ENCODE data around the gene CCT4.
"Not testable (repeated sequence)": the region's sequence is repeated elsewhere in the genome, so short reads cannot be mapped to it uniquely, and the experiment has no call there.

The CCT4 gene, protein sequence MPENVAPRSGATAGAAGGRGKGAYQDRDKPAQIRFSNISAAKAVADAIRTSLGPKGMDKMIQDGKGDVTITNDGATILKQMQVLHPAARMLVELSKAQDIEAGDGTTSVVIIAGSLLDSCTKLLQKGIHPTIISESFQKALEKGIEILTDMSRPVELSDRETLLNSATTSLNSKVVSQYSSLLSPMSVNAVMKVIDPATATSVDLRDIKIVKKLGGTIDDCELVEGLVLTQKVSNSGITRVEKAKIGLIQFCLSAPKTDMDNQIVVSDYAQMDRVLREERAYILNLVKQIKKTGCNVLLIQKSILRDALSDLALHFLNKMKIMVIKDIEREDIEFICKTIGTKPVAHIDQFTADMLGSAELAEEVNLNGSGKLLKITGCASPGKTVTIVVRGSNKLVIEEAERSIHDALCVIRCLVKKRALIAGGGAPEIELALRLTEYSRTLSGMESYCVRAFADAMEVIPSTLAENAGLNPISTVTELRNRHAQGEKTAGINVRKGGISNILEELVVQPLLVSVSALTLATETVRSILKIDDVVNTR

DNA sequence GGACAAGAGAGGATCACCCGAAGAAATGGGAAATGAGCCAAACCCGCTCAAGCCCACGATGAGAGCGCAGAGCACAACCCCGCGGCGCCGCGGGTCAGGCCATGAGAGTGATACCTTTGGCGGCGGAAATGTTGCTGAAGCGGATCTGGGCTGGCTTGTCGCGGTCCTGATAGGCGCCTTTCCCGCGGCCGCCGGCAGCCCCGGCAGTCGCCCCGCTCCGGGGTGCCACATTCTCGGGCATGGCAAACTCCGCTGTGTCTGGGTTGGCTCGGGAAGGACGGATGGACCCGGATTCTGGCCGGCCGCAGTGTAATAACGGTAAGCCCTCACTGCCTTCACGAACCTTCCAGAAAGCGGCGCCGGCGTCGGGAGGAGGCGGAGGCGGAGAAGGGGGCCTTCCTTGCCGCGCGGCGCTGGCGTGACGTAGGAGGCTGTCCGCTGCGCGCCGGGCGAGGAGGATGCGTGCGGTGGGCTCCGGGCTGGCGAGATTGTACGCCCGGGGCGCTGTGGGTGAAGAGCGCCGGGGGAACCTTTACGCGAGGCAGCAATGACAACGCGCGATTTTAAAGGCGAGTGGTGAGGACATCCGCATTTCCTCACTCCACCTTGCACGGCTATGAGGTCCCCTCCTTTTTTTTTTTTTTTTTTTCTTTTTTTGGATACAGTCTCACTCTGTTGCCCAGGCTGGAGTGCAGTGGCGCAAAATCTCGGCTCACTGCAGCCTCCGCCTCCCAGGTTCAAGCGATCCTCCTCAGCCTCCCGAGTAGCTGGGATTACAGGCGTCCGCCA, at the start of gene CCT4:
TSS of gene CCT4 (minus strand) at position 390 of the 789 bp plus-strand sequence. CDS start at position 241, 149 bp downstream.
- DNase-seq (ENCODE audit: low read depth in 2 of 3, low spot score in 2 of 3): peak; percentile 81 to 98 (median 96)

DNA sequence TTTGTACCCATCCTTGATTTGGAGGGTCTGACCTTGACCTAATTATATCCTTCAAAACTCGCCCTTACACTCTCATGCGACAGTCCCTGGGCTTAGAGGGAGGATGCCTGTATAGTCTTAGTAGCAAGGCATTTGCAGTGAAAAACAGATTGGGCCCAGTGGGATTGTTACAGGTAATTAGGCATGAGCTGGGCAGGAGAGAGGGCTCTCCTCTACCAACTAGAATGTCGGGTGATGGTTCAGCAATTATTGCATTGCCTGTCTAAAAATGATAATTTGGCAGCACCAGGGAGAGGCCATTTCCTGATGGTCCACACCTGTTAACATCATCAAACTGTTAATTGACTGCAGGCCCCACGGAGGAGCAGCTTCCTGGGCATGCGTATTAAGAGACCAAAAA, 49.4 kb upstream of the CCT4 start:
- no peak for DNase-seq (ENCODE audit: low read depth in 2 of 3, low spot score in 2 of 3)

DNA sequence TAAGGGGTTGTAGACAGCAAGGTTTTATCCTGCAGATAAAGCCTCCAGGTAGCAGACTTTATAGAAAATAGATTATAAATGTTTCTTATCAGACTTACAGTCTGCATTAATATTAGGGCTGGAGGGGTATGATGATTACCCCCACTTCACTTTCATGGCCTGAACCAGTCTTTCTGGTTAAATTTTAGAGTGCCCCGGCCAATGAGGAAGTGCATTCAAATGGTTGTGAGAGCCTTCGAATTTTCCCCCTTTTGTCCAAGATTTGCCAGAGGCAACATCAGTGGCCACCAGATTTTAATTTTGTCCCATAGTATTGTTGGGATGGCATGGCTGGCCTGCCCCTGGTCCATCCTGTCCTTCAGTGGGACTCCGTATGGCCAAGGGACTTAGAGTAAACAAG, 48.6 kb upstream of the CCT4 start:
- no peak for DNase-seq (ENCODE audit: low read depth in 2 of 3, low spot score in 2 of 3)

DNA sequence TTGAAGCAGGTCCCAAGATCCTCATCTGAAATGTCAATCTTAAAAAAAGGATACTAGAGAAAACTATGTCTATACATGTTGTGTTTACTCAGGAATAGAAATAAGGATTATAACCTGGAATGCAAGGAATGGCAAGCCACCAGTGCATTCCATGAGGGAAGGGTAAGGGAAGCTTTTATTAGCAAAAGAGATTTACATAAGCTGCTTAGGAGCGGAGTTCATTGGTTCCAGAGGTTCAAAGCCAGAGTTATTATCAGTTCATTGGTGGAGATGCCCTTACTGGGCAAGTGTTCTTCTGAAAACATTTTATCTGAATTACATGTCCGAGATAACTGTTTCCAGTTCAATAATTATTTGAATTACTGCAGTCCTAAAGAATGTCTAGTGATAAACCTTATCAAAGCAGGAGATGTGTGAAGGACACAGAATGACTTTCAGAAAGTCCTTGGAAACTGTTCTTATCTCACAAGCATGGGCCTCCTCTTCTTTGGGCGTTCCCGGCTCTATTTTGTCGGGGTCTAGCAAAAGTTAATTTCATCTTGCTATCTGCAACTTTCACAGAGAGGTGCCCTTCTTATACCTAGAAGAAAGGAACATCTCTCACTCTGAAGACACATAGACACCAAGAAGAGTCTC, 40.5 kb upstream of the CCT4 start:
- no peak for DNase-seq (ENCODE audit: low read depth in 2 of 3, low spot score in 2 of 3)

DNA sequence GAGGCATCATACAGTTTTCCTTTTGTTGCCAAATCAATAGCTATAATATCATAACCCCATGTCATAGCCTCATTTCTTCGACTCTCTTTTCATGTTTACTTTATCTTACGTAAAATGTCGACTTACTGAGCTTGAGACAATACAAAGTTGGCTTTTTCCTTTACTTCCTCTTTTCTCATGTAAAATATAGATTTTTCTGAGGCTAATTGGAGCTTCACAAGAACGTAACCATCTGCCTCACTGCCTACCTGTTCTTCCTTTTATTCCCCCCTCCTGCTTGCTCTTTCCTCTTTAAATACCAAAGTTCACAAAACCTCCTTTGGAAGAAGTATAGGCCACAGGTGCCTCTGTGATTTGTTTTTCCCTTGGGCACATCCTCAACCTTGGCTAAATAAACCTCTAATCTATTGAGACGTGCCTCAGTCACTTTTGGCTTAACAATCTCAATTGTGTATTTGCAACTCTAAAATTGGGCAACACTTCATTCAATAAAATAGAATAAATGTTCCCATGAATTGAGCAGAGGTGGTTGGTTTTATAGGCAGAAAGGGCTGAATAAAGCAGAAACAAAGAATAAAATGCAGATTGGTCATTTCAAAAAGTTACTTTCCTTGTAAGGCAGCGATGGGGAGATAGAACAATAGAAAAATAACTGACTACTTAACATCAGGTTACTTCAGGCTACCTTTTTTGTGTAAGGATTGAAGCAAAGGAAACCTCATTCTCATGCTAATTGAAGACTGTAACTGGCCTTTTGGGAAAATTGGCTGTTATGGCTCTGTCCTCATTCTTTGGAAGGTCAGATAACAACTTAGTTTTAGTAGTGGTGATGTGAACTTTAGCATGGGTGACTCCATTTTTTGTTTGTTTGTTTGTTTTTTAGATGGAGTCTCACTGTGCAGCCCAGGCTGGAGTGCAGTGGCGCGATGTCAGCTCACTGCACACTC, 38.3 kb upstream of the CCT4 start:
- DNase-seq (ENCODE audit: low read depth in 2 of 3, low spot score in 2 of 3): no peak

DNA sequence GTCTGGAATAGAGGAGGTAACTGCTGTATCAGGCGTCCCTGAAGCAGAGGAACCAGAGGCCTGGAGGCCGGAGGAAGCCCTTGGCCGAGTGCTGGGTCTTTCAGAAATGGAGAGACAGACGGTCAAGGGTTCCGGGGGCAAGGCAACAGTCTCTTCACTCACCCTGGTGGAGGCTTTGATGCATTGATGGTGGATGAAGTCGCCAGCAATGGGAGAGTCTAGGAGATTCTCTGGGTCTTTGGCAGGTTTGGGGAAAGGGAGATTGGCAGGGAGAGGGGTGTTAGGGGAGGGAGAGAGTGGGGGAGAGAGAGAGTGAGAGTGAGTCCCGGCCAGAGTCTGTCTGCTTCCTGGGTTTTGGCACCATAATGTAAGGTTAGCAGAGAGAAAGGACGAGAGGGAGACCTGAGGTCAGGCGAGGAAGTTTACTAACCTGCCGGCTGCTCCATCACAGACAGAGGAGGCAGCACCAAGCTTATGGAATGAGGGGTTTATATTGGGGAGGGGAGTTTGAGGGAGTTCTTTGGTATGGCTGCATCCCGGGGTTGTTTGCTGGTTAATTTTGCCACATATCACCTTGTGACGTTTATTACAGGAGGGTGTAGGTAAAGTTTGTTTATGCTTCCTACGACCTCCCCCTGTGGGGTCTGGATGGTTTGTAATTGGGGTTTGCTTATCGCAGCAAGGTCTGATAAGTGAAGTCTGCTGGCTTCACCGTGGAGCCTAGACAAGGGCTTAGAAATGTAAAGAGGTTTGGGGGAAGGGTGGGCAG, 36.6 kb upstream of the CCT4 start:
- no peak for DNase-seq (ENCODE audit: low read depth in 2 of 3, low spot score in 2 of 3)

DNA sequence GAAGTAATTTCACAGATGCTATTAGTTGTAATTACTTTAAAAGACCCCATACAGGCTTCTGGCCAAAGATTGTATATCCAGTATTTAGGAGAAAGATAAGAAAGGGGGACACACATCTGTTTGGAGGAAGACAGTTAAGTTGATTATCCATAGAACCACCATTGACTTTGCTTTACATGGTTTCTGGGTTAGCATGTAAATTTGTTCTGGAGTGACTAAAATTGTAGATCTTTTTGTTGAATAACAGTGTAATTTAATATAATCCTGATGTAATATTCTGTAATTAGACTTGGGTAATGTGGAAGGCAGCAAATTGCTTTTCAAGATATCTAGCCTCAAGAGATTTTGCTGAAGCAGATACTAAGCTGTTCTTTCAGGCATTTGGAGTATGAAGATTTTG, 34.3 kb upstream of the CCT4 start:
- DNase-seq (ENCODE audit: low read depth in 2 of 3, low spot score in 2 of 3): no peak

DNA sequence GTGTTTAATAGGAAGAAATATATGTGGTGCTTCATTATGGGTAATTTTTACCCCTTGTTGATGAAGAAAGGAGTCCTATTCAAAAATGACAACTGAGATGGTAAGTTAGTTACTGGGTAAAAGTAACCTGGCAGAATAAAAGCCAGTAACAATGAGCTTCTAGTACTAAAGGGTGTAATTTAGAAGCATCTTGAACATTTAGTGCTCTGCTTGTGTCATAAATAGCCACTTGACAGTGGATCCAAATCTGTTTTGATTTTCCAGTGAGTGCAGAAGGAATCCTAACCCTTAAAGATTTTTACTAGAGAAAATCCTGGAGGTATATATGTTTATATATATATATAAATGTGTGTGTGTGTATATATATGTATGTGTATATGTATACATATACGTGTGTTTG, 32.1 kb upstream of the CCT4 start:
- no peak for DNase-seq (ENCODE audit: low read depth in 2 of 3, low spot score in 2 of 3)

DNA sequence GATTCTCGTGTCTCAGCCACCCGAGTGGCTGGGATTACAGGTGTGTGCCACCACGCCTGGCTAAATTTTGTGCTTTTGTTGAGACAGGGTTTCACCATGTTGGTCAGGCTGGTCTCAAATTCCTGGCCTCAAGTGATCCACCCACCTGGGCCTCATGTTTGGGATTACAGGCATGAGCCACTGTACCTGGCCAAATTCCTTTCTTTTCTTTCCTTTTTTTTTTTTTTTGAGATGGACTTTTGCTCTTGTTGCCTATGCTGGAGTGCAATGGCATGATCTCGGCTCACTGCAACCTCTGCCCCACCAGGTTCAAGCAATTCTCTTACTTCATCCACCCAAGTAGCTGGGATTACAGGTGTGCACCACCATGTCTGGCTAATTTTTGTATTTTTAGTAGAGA, 26.3 kb upstream of the CCT4 start:
- DNase-seq (ENCODE audit: low read depth in 2 of 3, low spot score in 2 of 3): not testable (repeated sequence)

DNA sequence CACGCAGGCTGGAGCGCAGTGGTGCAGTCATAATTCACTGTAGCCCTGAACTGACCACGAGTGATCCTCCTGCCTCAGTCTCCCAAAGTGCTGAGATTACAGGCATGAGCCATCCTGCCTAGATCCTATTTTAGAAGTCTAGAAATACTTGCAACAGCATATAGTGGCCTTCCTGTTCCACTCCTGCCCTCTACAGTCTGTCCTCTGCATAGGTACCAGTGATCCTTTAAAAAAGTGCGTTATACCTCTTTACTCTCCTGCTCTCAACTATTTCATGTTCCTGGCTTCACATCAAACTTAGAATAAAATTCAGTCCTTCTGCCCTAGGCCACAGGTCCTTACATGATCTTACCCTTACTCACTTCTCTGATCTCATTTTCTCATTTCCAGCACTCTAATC, 23.1 kb upstream of the CCT4 start:
- no peak for DNase-seq (ENCODE audit: low read depth in 2 of 3, low spot score in 2 of 3)

DNA sequence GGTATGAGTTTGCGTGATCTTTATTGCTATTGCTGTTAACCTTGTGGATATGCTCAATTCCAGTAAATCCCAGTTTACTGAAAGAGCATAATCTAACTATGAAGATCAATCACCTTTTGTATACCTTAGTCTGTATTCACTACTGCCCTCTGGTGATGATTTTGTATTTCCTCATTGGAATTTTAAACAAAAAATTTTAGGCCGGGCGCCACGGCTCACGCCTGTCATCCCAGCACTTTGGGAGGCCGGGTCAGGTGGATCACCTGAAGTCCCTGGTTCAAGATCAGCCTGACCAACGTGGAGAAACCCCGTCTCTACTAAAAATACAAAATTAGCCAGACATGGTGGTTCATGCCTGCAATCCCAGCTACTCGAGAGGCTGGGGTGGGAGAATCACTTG, 22.1 kb upstream of the CCT4 start:
- DNase-seq (ENCODE audit: low read depth in 2 of 3, low spot score in 2 of 3): no peak

DNA sequence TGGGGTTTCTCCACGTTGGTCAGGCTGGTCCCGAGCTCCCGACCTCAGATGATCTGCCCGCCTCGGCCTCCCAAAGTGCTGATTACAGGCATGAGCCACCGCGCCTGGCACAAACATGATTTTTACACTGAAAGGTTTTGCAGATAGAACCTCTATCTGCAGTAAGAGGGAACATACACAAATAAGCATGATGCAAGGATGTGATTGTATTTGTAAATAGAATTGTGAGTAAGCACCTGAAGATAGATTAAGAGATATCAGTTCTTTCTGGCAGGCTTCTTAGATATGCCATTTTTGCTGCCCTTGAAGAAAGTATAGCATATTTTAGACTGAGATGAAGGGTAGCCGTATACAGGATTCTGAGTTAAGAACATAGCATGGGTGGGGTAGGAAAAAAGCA, 20.7 kb upstream of the CCT4 start:
- DNase-seq (ENCODE audit: low read depth in 2 of 3, low spot score in 2 of 3): no peak

DNA sequence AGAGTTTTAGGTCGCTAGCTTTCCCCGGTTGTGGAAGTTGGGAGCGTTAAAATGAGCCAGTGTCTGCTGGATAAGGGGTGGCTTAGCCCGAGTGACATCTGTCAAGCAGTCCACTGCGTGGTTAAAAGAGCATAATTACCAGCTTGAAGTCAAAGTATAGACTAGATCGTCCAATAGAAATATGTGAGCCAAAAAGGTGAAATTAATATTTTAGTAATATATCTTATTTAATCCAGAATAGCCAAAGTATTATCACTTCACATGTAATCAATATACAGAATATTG, 17.7 kb upstream of the CCT4 start:
- no peak for DNase-seq (ENCODE audit: low read depth in 2 of 3, low spot score in 2 of 3)

DNA sequence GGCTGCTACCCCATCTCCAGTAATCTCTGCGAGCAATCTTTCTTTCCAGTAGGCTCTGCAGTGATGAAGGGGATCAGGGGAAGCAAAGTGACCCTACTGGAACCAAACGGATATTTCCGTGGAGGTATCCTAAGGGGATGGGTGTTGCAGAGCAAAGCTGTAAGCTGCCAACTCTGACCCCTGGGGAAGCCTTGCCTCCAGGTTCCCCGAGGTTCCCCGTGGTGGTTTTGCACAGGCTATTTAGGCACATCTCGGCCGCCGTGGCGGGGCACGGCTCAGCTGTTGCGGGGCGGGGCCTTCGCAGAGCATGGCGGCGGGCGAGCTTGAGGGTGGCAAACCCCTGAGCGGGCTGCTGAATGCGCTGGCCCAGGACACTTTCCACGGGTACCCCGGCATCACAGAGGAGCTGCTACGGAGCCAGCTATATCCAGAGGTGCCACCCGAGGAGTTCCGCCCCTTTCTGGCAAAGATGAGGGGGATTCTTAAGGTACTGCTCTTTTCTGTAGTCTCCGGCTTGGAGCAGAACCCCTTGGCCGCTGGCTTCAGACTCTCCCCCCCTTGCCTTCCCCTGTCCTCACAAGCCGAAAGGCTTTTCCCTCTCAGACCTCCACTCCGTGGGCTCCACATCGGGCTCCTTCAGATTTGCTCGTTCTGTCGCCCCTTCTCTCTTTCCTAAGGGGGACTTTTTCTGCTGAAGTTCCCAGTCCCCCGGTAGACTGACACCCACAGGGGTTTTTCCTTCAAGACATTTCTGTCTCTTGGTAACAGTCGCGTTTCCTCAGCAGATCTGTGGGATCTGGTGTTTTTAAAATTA, 17.1 kb upstream of the CCT4 start, which contains the start of gene COMMD1:
TSS of gene COMMD1 (plus strand) at position 303 of the 814 bp plus-strand sequence. CDS start at position 308, 5 bp downstream.
- peak; percentile 66 to 72 (median 68) for DNase-seq (ENCODE audit: low read depth in 2 of 3, low spot score in 2 of 3)

DNA sequence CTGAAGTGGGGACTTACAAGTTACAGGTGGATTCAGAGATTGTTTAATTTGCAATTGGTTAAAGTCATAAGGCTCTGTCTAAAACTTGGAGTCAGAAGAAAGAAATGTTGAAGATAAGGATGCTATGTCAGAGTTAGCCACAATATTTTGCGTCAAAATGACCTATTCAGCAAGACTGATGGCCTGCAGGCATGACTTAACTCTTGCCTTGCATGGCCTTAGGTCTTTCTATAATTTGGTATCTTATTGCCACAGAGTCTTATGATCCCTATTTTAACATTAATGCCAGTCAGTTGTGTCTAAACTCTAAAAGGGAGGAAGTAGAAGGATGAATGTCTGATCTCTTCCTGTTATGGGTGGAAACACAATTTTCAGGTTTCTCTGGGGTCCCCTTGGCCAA, 11.8 kb upstream of the CCT4 start:
- no peak for DNase-seq (ENCODE audit: low read depth in 2 of 3, low spot score in 2 of 3)

DNA sequence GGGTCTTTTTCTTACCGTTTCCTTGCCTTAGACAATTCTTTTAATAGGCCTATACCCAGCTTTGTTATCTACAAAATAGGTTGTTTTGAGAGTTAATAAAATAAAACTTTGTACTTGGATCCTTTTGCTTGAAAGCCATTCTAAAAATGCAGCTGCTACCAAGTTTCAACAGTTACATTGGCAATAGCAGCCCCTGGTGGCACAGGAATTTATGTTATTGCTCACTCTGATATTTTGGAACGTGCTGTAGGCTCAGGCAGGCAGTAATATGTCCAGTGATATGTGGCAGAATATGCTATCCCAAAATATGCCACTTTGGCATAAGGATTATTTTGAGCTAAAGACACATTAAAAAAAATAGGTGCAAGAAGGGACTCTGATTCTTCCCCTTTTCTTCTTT, 10.4 kb upstream of the CCT4 start:
- no peak for DNase-seq (ENCODE audit: low read depth in 2 of 3, low spot score in 2 of 3)

DNA sequence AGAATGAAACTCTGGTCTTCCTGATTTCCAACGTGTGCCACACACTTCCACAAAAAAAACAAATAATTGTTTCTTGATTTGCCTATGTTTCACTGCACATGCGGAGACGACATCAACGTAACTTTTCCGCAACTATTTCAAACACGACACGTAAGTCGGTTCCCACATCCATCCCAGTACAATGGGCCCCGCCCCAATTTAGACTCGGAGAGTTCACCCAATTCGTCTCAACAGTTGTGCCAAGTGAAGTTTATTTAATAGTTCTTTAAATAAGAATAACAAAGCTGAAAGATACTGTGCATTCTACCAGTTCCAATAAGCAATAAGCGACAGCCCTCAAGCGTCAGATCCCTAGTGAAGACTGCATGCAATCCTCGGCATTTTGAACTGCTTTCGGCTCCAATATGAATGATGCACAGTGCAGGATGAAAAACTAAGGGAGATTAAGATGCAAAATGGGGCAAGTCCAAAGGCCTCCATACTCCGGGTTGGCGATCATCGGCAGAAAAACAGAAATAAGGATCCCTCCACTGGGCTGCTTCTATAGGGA, 664 bp downstream of the CCT4 start:
- no peak for DNase-seq (ENCODE audit: low read depth in 2 of 3, low spot score in 2 of 3)

DNA sequence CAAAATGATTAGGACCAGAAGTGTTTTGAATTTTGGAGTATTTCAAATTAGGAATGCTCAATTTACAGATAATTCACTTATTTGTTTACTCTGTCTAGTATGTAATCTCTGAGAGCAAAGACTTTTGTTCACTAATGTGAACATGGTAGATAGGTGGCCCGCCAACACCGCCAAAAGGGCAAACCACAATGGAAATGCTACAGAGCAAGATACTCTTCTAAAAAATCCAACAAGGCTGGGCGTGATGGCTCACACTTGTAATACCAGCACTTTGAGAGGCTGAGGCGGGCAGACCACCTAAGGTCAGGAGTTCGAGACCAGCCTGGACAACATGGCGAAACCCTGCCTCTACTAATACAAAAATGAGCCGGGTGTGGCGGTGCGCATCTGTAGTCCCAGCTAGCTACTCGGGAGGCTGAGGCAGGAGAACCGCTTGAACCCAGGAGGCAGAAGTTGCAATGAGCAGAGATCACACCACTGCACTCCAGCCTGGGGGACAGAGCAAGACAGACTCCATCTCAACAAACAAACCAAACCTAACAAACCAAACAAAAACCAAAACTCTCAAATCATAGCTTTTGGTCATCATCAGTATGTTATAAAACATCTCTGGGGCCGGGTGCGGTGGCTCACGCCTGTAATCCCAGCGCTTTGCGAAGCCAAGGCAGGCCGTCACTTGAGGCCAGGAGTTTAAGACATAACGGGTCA, 2.4 kb downstream of the CCT4 start:
- DNase-seq (ENCODE audit: low read depth in 2 of 3, low spot score in 2 of 3): no peak

Data from activated CD8-positive, alpha-beta memory T cell treated with anti-CD3 and anti-CD28 coated beads for 48 hours (primary cell).